Colonic mucosa (tissue), 4 donors: ENCODE results near the gene MEX3C. TPM values are rescaled to one million over a fixed set of nuclear protein-coding genes. Genes with fewer than 3 reads are reported as not detected.

Experiments used
- DNase-seq: peaks from one replicate; pipeline ENCODE4 v3.0.0-alpha.2; 2020
- H3K27ac ChIP-seq: fragments of 200-600 bp; one replicate; pipeline ENCODE4 v1.8.0; 2021
- H3K27me3 ChIP-seq: fragments of 200-600 bp; one replicate; pipeline ENCODE4 v1.8.0; 2021
- H3K36me3 ChIP-seq: fragments of 200-600 bp; one replicate; pipeline ENCODE4 v1.8.0; 2021
- H3K4me1 ChIP-seq: fragments of 200-600 bp; one replicate; pipeline ENCODE4 v1.8.0; 2021; ENCODE audit warnings: mild to moderate bottlenecking
- H3K4me3 ChIP-seq: fragments of 200-600 bp; one replicate; pipeline ENCODE4 v1.8.0; 2021
- H3K9ac ChIP-seq, 2 donors: one replicate each; pipeline ENCODE4 v1.7.0; 2013; ENCODE audit warnings: control low read depth in 2 of 2, low read depth in 2 of 2, low read length in 2 of 2
- H3K9me3 ChIP-seq: fragments of 200-600 bp; one replicate; pipeline ENCODE4 v1.8.0; 2021
- CTCF ChIP-seq: fragments of 200-600 bp; IDR thresholded peaks from one replicate; pipeline ENCODE4 v1.8.0; 2022; ENCODE audit warnings: antibody characterized with exemption, mild to moderate bottlenecking
- intact Hi-C: fragments of 100-400 bp; cut with DNase I; formaldehyde crosslinking; loops from one replicate; pipeline ENCODE4 v1.14.1; 2022
- total RNA-seq, 2 donors: library from RNA; stranded (reverse); fragmentation: NEBNext Ultra II Directional in 1 of 2; extraction: Animal tissue kit (Norgen Biotek cat#: 25700) in 1 of 2; gene quantifications; one replicate each; pipeline ENCODE4 v1.2.1, GENCODE V29; 2021
- donor health status: healthy.
- donor health status: DM: no; HTN: no; CAD: no.
- donor health status: DM: no; HTN: no; CAD: no.

Gene MEX3C
- total RNA-seq, 2 donors from 2014 or later, result 21.3 to 36.7 TPM

- no peak for TF ChIP-seq CTCF
- H3K4me1 ChIP-seq, result no peaks in the 10 kb centered on the region
- DNase-seq, result no peak
- no peaks in the 10 kb centered on the region for H3K9me3 ChIP-seq
- no peaks in the 10 kb centered on the region for H3K36me3 ChIP-seq
- intact Hi-C loops, result no loop called here
- H3K27ac ChIP-seq, result no peak overlapping the region
- H3K4me3 ChIP-seq, result no peak overlapping the region
- H3K27me3 ChIP-seq, result no peaks in the 10 kb centered on the region
- no peak overlapping the region for H3K9ac ChIP-seq
Observed at GRCh38 chr18:51169731-51170130, 27.8 kb downstream of the MEX3C start.

GRCh38 chr18:51168960-51169662 lies 28.4 kb downstream of the MEX3C start:
- Histone ChIP-seq H3K4me3 (no peak overlapping the region), H3K36me3 (no peaks in the 10 kb centered on the region), H3K27me3 (no peaks in the 10 kb centered on the region), H3K4me1 (no peaks in the 10 kb centered on the region), H3K9me3 (no peaks in the 10 kb centered on the region), H3K27ac (no peak overlapping the region), H3K9ac (no peak overlapping the region)
- TF ChIP-seq CTCF, result no peak
- no peak for DNase-seq
- intact Hi-C loops, result no loop called here

GRCh38 chr18:51168026-51168742 lies 29.3 kb downstream of the MEX3C start:
- intact Hi-C loops, result no loop called here
- no peak overlapping the region for H3K9ac ChIP-seq
- H3K4me1 ChIP-seq, result no peaks in the 10 kb centered on the region
- no peaks in the 10 kb centered on the region for H3K9me3 ChIP-seq
- no peaks in the 10 kb centered on the region for H3K36me3 ChIP-seq
- no peak for DNase-seq
- no peaks in the 10 kb centered on the region for H3K27me3 ChIP-seq
- TF ChIP-seq CTCF, result no peak
- no peak overlapping the region for H3K4me3 ChIP-seq
- H3K27ac ChIP-seq, result no peak overlapping the region

GRCh38 chr18:51165296-51165695 lies 32.2 kb downstream of the MEX3C start:
- no peak for TF ChIP-seq CTCF
- DNase-seq, result no peak
- H3K4me1 ChIP-seq, result no peaks in the 10 kb centered on the region
- no peak overlapping the region for H3K9ac ChIP-seq
- H3K27ac ChIP-seq, result no peak overlapping the region
- no peak overlapping the region for H3K4me3 ChIP-seq
- no peaks in the 10 kb centered on the region for H3K9me3 ChIP-seq
- intact Hi-C loops, result no loop called here
- H3K27me3 ChIP-seq, result no peaks in the 10 kb centered on the region
- H3K36me3 ChIP-seq, result no peaks in the 10 kb centered on the region

GRCh38 chr18:51164761-51165281 lies 32.7 kb downstream of the MEX3C start:
- H3K36me3 ChIP-seq, result no peaks in the 10 kb centered on the region
- H3K4me3 ChIP-seq, result no peak overlapping the region
- H3K9ac ChIP-seq, result no peak overlapping the region
- DNase-seq, result no peak
- no peak overlapping the region for H3K27ac ChIP-seq
- no peaks in the 10 kb centered on the region for H3K9me3 ChIP-seq
- no peaks in the 10 kb centered on the region for H3K27me3 ChIP-seq
- TF ChIP-seq CTCF, result no peak
- intact Hi-C loops, result no loop called here
- H3K4me1 ChIP-seq, result no peaks in the 10 kb centered on the region
